ENCODE results near the gene FGFRL1.

Gene FGFRL1

DNA sequence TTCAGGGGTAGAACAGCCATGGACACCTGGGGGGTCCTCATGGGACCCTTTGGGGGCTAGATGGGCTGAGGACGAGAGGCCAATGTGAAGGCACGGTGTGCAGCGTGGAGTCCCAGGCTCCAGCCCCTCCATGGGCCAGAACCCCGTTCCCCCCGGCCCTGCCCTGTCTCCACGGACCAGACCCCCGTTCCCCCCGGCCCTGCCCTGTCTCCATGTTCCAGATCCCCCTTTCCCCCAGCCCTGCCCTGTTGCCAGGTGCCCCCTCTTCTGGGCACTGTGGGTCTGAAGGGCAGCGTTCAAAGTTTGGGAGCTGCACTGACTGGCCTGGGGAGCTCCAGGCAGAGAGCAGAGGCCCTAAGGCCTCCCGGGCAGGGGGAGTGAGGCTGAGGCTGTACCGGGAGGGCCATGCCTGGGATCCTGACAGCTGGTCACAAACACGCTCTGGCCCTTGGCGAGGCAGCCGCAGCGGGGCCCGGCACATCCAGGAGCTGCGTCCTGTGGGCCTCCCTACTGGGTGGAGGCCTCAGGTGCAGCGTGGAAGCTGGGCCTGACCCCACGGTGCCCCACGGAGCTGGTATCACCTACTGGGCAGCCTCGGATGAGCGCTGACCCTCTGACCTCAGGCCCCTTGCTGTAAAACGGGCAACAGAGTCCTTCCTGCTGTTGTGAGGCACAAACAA lies 46.9 kb upstream of the FGFRL1 start:
- no peaks in the 10 kb centered on the region for H3K79me2 ChIP-seq (ENCODE audit: insufficient read depth, low read depth)
- H3K4me2 ChIP-seq = no peak overlapping the region
- no peak overlapping the region for H3K27ac ChIP-seq
- H4K20me1 ChIP-seq (ENCODE audit: insufficient read depth) = no peaks in the 10 kb centered on the region
- TF ChIP-seq, protein P1, sequence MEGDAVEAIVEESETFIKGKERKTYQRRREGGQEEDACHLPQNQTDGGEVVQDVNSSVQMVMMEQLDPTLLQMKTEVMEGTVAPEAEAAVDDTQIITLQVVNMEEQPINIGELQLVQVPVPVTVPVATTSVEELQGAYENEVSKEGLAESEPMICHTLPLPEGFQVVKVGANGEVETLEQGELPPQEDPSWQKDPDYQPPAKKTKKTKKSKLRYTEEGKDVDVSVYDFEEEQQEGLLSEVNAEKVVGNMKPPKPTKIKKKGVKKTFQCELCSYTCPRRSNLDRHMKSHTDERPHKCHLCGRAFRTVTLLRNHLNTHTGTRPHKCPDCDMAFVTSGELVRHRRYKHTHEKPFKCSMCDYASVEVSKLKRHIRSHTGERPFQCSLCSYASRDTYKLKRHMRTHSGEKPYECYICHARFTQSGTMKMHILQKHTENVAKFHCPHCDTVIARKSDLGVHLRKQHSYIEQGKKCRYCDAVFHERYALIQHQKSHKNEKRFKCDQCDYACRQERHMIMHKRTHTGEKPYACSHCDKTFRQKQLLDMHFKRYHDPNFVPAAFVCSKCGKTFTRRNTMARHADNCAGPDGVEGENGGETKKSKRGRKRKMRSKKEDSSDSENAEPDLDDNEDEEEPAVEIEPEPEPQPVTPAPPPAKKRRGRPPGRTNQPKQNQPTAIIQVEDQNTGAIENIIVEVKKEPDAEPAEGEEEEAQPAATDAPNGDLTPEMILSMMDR (conservative IDR thresholded peaks at IDR 0.05; ENCODE audit: low read depth, low read length) = no peak
- no peaks in the 10 kb centered on the region for H3K36me3 ChIP-seq (ENCODE audit: insufficient read depth)
- H3K9ac ChIP-seq = no peak overlapping the region
- no peak overlapping the region for H3K4me3 ChIP-seq (IDR thresholded peaks at IDR 0.05; ENCODE audit: insufficient read depth, low read depth, low read length)
- H2AFZ ChIP-seq (ENCODE audit: low read depth) = no peak overlapping the region
- H3K27me3 ChIP-seq (ENCODE audit: insufficient read depth, low read depth) = no peaks in the 10 kb centered on the region
- no peaks in the 10 kb centered on the region for H3K4me1 ChIP-seq (ENCODE audit: low read depth, poor library complexity, severe bottlenecking)

DNA sequence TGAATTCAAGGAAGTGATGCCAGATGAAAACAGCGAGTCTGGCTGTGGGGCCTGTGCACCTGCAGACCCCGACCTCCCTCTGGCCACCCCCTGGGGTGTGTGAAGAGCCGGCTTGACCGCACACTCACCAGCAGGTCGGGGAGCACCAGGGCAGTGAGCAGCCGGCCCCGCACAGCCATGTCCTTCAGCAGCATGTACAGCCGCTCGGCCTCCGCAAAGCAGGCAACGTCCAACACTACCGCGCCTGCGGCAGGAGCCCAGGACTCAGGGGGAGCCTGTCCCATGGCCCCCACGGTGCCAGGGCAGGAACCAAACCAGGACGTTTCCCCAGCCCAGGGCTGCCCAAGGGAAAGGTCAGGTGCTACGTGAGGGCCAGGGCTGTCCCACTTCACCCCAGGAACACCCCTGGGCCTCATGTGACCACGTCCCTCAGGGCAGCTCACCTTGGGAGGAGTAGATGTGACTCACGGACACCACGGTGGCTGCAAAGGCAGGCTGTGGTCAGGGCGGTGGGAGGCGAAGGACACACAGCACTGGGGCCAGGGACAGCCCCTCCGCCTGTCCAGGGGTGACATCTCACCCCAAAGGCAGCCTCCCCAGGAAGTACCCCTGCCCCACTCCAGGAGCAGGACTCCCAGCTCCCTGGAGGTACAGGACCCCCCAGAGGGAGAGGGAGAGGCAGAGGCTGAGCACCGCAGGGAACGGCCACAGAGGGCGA lies 46.2 kb upstream of the FGFRL1 start:
- no peak overlapping the region for H3K9ac ChIP-seq
- TF ChIP-seq, protein P1 (conservative IDR thresholded peaks at IDR 0.05; ENCODE audit: low read depth, low read length) = no peak
- no peaks in the 10 kb centered on the region for H3K4me1 ChIP-seq (ENCODE audit: low read depth, poor library complexity, severe bottlenecking)
- no peaks in the 10 kb centered on the region for H3K79me2 ChIP-seq (ENCODE audit: insufficient read depth, low read depth)
- no peaks in the 10 kb centered on the region for H3K27me3 ChIP-seq (ENCODE audit: insufficient read depth, low read depth)
- H3K4me3 ChIP-seq (IDR thresholded peaks at IDR 0.05; ENCODE audit: insufficient read depth, low read depth, low read length) = no peak overlapping the region
- H3K4me2 ChIP-seq = no peak overlapping the region
- no peaks in the 10 kb centered on the region for H4K20me1 ChIP-seq (ENCODE audit: insufficient read depth)
- H3K27ac ChIP-seq = no peak overlapping the region
- H3K36me3 ChIP-seq (ENCODE audit: insufficient read depth) = no peaks in the 10 kb centered on the region
- H2AFZ ChIP-seq (ENCODE audit: low read depth) = no peak overlapping the region

DNA sequence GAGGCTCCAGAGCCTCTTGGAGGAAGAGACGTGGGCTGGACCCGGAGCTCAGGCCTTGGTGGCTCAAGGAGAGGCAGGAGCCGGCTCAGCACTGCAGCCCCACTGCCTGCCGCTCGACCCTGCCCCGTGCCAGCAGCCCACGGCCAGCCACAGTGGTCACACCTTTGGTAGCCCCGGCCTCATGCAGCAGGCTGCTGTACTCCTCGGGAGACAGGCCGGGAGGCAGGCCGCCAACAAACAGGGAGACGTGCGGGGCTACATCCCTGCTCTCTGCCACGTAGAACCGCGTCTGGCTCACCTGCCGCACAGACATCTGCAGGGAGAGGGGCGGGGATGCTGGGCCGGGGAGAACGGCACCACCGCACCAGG lies 45.7 kb upstream of the FGFRL1 start:
- H3K4me1 ChIP-seq (ENCODE audit: low read depth, poor library complexity, severe bottlenecking) = no peaks in the 10 kb centered on the region
- no peak overlapping the region for H3K27ac ChIP-seq
- no peaks in the 10 kb centered on the region for H4K20me1 ChIP-seq (ENCODE audit: insufficient read depth)
- no peak overlapping the region for H2AFZ ChIP-seq (ENCODE audit: low read depth)
- H3K36me3 ChIP-seq (ENCODE audit: insufficient read depth) = no peaks in the 10 kb centered on the region
- no peak overlapping the region for H3K9ac ChIP-seq
- no peak overlapping the region for H3K4me3 ChIP-seq (IDR thresholded peaks at IDR 0.05; ENCODE audit: insufficient read depth, low read depth, low read length)
- no peaks in the 10 kb centered on the region for H3K27me3 ChIP-seq (ENCODE audit: insufficient read depth, low read depth)
- TF ChIP-seq, protein P1 (conservative IDR thresholded peaks at IDR 0.05; ENCODE audit: low read depth, low read length) = no peak
- H3K4me2 ChIP-seq = no peak overlapping the region
- H3K79me2 ChIP-seq (ENCODE audit: insufficient read depth, low read depth) = no peaks in the 10 kb centered on the region

DNA sequence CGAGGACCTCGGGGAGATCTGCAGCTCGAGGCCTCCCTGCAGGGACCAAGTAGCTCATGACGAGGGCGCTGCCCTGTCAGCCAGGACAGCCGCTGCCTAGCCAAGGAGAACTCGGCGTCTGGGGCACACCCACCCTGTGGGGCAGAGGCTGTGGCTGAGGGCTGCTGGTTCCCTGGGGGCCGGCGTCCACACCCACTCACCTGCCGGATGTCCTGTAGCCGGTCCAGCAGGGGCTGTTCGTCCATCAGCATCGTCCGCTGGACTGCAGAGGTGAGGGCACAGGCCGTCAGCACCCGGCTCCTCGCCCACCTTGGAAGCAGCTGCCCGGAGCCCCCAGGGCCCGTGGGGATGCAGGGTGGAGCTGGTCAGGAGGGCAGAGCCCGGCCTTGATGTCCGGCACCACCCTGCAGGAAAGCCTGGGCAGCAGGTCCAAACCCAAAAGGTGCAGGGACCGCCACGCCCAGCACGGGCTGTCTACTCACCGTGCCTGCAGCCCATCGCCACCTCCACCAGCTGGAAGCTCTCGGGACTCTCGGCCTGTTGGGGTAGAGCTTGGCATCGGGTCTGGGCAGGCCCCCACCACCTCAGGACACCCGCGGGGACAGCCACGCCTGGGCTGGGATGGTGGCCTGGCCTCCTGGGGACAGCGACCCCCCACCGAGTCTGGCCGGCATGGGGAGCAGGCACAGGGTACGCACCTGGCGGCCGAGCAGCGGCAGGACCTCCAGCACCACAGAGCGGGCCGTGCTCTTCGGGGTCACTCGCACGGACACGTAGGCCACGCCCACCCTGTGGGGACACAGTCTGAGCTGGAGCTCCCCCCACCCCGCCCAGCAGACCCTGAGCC lies 44.9 kb upstream of the FGFRL1 start:
- H3K36me3 ChIP-seq (ENCODE audit: insufficient read depth) = no peaks in the 10 kb centered on the region
- no peak overlapping the region for H2AFZ ChIP-seq (ENCODE audit: low read depth)
- H4K20me1 ChIP-seq (ENCODE audit: insufficient read depth) = no peaks in the 10 kb centered on the region
- H3K27me3 ChIP-seq (ENCODE audit: insufficient read depth, low read depth) = no peaks in the 10 kb centered on the region
- H3K79me2 ChIP-seq (ENCODE audit: insufficient read depth, low read depth) = no peaks in the 10 kb centered on the region
- no peak overlapping the region for H3K27ac ChIP-seq
- H3K4me1 ChIP-seq (ENCODE audit: low read depth, poor library complexity, severe bottlenecking) = no peaks in the 10 kb centered on the region
- H3K4me2 ChIP-seq = no peak overlapping the region
- TF ChIP-seq, protein P1 (conservative IDR thresholded peaks at IDR 0.05; ENCODE audit: low read depth, low read length) = no peak
- H3K9ac ChIP-seq = no peak overlapping the region
- H3K4me3 ChIP-seq (IDR thresholded peaks at IDR 0.05; ENCODE audit: insufficient read depth, low read depth, low read length) = no peak overlapping the region
